HepG2 (cell line): ENCODE measurements around the gene C19orf73. TPM values are rescaled to one million over a fixed set of nuclear protein-coding genes. Genes with fewer than 3 reads are reported as not detected.

Experiments
- ARNT ChIP-seq: fragments of 450-650 bp; IDR thresholded peaks from 2 replicates; pipeline ENCODE4 v1.6.1; 2017
- ATF7-NPFF ChIP-seq: sonication (generic); formaldehyde crosslinking; IDR thresholded peaks from 2 replicates; pipeline ENCODE4 v1.8.1; 2023; ENCODE audit warnings: mild to moderate bottlenecking, low read depth, missing genetic modification reagents, moderate library complexity
- GTF2F1 ChIP-seq: fragments of 150-350 bp; IDR thresholded peaks from 2 replicates; pipeline ENCODE4 v1.6.1; 2014; ENCODE audit warnings: low read length
- HNRNPLL ChIP-seq: fragments of 200-400 bp; formaldehyde crosslinking; IDR thresholded peaks from 2 replicates; pipeline ENCODE4 v1.6.1; 2017; ENCODE audit warnings: mild to moderate bottlenecking, low read depth, low read length; ENCODE audit not compliant: poor library complexity, severe bottlenecking
- ISL2 ChIP-seq: sonication (generic); formaldehyde crosslinking; IDR thresholded peaks from 2 replicates; pipeline ENCODE4 v1.5.0; 2020; ENCODE audit warnings: missing genetic modification reagents
- LCORL ChIP-seq, 2 experiments: fragments of 450-650 bp in 1 of 2; sonication (generic) in 1 of 2; formaldehyde crosslinking in 1 of 2; IDR thresholded peaks; 2 replicates each; pipeline versions ENCODE4 v1.5.0 to v1.6.1; 2017 to 2020; ENCODE audit warnings: antibody characterized with exemption in 1 of 2, missing genetic modification reagents in 1 of 2
- MBD4 ChIP-seq: IDR thresholded peaks from 2 replicates; pipeline ENCODE4 v1.6.1; 2012; ENCODE audit warnings: low read length, inconsistent platforms, borderline replicate concordance
- MEIS1 ChIP-seq: sonication (generic); formaldehyde crosslinking; IDR thresholded peaks from 2 replicates; pipeline ENCODE4 v1.9.0; 2021; ENCODE audit warnings: mild to moderate bottlenecking, missing genetic modification reagents, moderate library complexity, borderline replicate concordance
- MLLT10 ChIP-seq: sonication (generic); formaldehyde crosslinking; IDR thresholded peaks from 2 replicates; pipeline ENCODE4 v1.4.0; 2020; ENCODE audit warnings: missing genetic modification reagents
- NR2F2 ChIP-seq: IDR thresholded peaks from 2 replicates; pipeline ENCODE4 v1.6.1; 2012; ENCODE audit warnings: low read depth, inconsistent platforms, borderline replicate concordance
- PCBP2 ChIP-seq: fragments of 200-400 bp; formaldehyde crosslinking; optimal IDR thresholded peaks from 2 replicates; pipeline ENCODE3; 2018; ENCODE audit warnings: low read length, low read depth; ENCODE audit not compliant: poor library complexity, severe bottlenecking
- SMARCC2 ChIP-seq: fragments of 450-650 bp; IDR thresholded peaks from 2 replicates; pipeline ENCODE4 v1.6.1; 2017; ENCODE audit warnings: antibody characterized with exemption, mild to moderate bottlenecking
- SNAPC2 ChIP-seq: sonication (generic); formaldehyde crosslinking; IDR thresholded peaks from 2 replicates; pipeline ENCODE4 v1.8.1; 2022; ENCODE audit warnings: mild to moderate bottlenecking, missing genetic modification reagents
- SRSF1 ChIP-seq: fragments of 200-400 bp; formaldehyde crosslinking; optimal IDR thresholded peaks from 2 replicates; pipeline ENCODE3; 2017; ENCODE audit warnings: mild to moderate bottlenecking, low read depth, low read length, moderate library complexity
- ZC3H13 ChIP-seq: sonication (generic); formaldehyde crosslinking; IDR thresholded peaks from 2 replicates; pipeline ENCODE4 v1.8.1; 2023; ENCODE audit warnings: mild to moderate bottlenecking, missing genetic modification reagents, moderate library complexity
- ZFP36 ChIP-seq: fragments of 150-350 bp; IDR thresholded peaks from 2 replicates; pipeline ENCODE4 v1.6.1; 2018; ENCODE audit warnings: borderline replicate concordance, low read length, low read depth; ENCODE audit not compliant: partially characterized antibody
- ZFX ChIP-seq: sonication (generic); formaldehyde crosslinking; IDR thresholded peaks from 2 replicates; pipeline ENCODE4 v1.4.0; 2020; ENCODE audit warnings: mild to moderate bottlenecking, low read depth, missing genetic modification reagents, moderate library complexity
- ZNF326 ChIP-seq: sonication (generic); formaldehyde crosslinking; IDR thresholded peaks from 2 replicates; pipeline ENCODE4 v1.4.0; 2020; ENCODE audit warnings: missing genetic modification reagents, borderline replicate concordance
- ZNF33B ChIP-seq: sonication (generic); formaldehyde crosslinking; IDR thresholded peaks from 2 replicates; pipeline ENCODE4 v1.5.1; 2020; ENCODE audit warnings: mild to moderate bottlenecking, missing genetic modification reagents
- ZNF713 ChIP-seq: sonication (generic); formaldehyde crosslinking; IDR thresholded peaks from 2 replicates; pipeline ENCODE4 v1.4.0; 2020; ENCODE audit warnings: mild to moderate bottlenecking, missing genetic modification reagents
- ZNF790 ChIP-seq: sonication (generic); formaldehyde crosslinking; IDR thresholded peaks from 2 replicates; pipeline ENCODE4 v1.8.0; 2022; ENCODE audit warnings: missing genetic modification reagents, mild to moderate bottlenecking, borderline replicate concordance
- ZNF850 ChIP-seq: sonication (generic); formaldehyde crosslinking; conservative IDR thresholded peaks from 2 replicates; pipeline ENCODE4 v1.9.0; 2021; ENCODE audit warnings: mild to moderate bottlenecking, missing genetic modification reagents
- ZNF891 ChIP-seq: sonication (generic); formaldehyde crosslinking; IDR thresholded peaks from 2 replicates; pipeline ENCODE4 v1.5.0; 2020; ENCODE audit warnings: mild to moderate bottlenecking, missing genetic modification reagents
- polyA plus RNA-seq, 8 experiments: library from polyadenylated mRNA; depleted of rRNA in 3 of 8; stranded (reverse) in 7 of 8; unstranded in 1 of 8; fragments of >200 nt; fragmentation: Illumina TruSeq in 4 of 8; extraction: Trizol in 4 of 8; gene quantifications; 2 replicates each; pipeline versions ENCODE4 v1.2.1 to v1.2.3, GENCODE V29; 2011 to 2016; ENCODE audit warnings: low read depth in 4 of 8, missing spikeins in 1 of 8, mixed read lengths in 1 of 8; ENCODE audit not compliant: insufficient read depth in 1 of 8
- total RNA-seq, 5 experiments: library from RNA; depleted of rRNA; stranded (reverse); fragments of >200 nt; fragmentation: Illumina TruSeq; extraction: Trizol; gene quantifications; 2 replicates each; pipeline ENCODE4 v1.2.3, GENCODE V29; 2016; ENCODE audit warnings: low read depth in 1 of 5
- TF ChIP-seq, protein P1 (sequence below): sonication (generic); formaldehyde crosslinking; IDR thresholded peaks from 2 replicates; pipeline ENCODE4 v1.5.1; 2020; ENCODE audit warnings: mild to moderate bottlenecking, missing genetic modification reagents, moderate library complexity
- TF ChIP-seq, protein P2 (sequence below), 2 experiments: sonication (generic) in 1 of 2; formaldehyde crosslinking in 1 of 2; IDR thresholded peaks; 2 replicates each; pipeline versions ENCODE4 v1.4.0 to v1.6.1; 2018 to 2020; ENCODE audit warnings: missing genetic modification reagents in 2 of 2, borderline replicate concordance in 1 of 2, low read depth in 1 of 2, mild to moderate bottlenecking in 1 of 2, missing biosample characterization in 1 of 2

The C19orf73 gene
- total and polyA plus RNA-seq, 2 of the 13 experiments (the other 11 are each of a cell fraction or from before 2014, with no cell fraction given): 1.4 to 1.5 TPM

DNA sequence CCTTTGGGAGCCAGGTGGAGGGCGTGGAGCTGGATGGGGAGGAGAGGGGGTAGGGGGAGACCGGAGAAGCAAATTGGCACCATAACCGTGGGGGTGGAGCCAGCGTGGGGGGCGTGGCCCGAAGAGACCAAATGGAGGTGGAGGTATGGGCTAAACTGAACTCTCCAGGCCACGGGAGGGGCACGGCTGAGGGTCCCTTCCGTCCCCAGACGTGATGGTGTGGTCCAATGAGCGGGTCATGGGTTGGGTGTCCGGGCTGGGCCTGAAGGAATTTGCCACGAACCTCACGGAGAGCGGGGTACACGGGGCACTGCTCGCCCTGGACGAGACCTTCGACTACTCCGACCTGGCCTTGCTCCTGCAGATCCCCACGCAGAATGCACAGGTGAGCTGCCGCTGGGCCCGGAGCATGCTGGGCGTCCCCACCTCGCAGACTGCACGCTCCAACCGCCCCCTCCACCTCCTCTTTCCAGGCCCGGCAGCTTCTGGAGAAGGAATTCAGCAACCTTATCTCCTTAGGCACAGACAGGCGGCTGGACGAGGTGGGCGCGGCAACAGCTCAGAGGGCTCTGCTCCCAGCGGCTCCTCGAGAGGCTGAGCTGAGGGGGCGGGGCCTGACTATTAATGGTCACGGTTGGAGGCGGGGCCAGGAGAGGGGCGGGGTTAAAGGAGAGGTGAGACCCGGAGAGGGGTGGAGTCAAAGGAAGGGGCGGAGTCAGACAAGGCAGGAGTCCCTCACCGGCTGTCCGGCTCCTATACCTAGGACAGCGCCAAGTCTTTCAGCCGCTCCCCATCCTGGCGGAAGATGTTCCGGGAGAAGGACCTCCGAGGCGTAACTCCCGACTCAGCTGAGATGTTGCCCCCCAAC is 30.1 kb upstream of the C19orf73 start (continued):
- no peak for TF ChIP-seq MLLT10 (CRISPR knock-in tag)
- TF ChIP-seq MBD4: no peak
- TF ChIP-seq HNRNPLL: peak; percentile 43
- no peak for TF ChIP-seq ZFP36
- no peak for TF ChIP-seq ZNF891 (CRISPR knock-in tag)
- peak; percentile 62 for TF ChIP-seq ZFX (CRISPR knock-in tag)
- TF ChIP-seq ZNF850 (CRISPR knock-in tag): no peak
- no peak for TF ChIP-seq ZNF713 (CRISPR knock-in tag)
- TF ChIP-seq, protein P1, sequence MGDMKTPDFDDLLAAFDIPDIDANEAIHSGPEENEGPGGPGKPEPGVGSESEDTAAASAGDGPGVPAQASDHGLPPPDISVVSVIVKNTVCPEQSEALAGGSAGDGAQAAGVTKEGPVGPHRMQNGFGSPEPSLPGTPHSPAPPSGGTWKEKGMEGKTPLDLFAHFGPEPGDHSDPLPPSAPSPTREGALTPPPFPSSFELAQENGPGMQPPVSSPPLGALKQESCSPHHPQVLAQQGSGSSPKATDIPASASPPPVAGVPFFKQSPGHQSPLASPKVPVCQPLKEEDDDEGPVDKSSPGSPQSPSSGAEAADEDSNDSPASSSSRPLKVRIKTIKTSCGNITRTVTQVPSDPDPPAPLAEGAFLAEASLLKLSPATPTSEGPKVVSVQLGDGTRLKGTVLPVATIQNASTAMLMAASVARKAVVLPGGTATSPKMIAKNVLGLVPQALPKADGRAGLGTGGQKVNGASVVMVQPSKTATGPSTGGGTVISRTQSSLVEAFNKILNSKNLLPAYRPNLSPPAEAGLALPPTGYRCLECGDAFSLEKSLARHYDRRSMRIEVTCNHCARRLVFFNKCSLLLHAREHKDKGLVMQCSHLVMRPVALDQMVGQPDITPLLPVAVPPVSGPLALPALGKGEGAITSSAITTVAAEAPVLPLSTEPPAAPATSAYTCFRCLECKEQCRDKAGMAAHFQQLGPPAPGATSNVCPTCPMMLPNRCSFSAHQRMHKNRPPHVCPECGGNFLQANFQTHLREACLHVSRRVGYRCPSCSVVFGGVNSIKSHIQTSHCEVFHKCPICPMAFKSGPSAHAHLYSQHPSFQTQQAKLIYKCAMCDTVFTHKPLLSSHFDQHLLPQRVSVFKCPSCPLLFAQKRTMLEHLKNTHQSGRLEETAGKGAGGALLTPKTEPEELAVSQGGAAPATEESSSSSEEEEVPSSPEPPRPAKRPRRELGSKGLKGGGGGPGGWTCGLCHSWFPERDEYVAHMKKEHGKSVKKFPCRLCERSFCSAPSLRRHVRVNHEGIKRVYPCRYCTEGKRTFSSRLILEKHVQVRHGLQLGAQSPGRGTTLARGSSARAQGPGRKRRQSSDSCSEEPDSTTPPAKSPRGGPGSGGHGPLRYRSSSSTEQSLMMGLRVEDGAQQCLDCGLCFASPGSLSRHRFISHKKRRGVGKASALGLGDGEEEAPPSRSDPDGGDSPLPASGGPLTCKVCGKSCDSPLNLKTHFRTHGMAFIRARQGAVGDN (CRISPR knock-in tag): peak; percentile 17; the same call in 1 of the 2 replicates
- TF ChIP-seq LCORL (IDR thresholded peaks at IDR 0.05): no peak
- no peak for TF ChIP-seq LCORL (CRISPR knock-in tag; IDR thresholded peaks at IDR 0.05)
- peak; percentile 74; the same call in 1 of the 2 replicates for TF ChIP-seq ZC3H13 (CRISPR knock-in tag)
- 0 out of 2 replicates have a peak, but pooled peaks have one; percentile 41 for TF ChIP-seq SNAPC2 (CRISPR knock-in tag)
- TF ChIP-seq ZNF326: no peak
- TF ChIP-seq GTF2F1: no peak
- TF ChIP-seq, protein P2, sequence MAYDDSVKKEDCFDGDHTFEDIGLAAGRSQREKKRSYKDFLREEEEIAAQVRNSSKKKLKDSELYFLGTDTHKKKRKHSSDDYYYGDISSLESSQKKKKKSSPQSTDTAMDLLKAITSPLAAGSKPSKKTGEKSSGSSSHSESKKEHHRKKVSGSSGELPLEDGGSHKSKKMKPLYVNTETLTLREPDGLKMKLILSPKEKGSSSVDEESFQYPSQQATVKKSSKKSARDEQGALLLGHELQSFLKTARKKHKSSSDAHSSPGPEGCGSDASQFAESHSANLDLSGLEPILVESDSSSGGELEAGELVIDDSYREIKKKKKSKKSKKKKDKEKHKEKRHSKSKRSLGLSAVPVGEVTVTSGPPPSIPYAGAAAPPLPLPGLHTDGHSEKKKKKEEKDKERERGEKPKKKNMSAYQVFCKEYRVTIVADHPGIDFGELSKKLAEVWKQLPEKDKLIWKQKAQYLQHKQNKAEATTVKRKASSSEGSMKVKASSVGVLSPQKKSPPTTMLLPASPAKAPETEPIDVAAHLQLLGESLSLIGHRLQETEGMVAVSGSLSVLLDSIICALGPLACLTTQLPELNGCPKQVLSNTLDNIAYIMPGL (CRISPR knock-in tag; IDR thresholded peaks at IDR 0.05; ENCODE audit: borderline replicate concordance in 1 of 2, low read depth in 1 of 2): no peak
- peak; percentile 42; the same call in 1 of the 2 replicates for TF ChIP-seq ATF7-NPFF (CRISPR knock-in tag)
- no peak for TF ChIP-seq ARNT
- no peak for TF ChIP-seq ZNF790 (CRISPR knock-in tag)
- no peak for TF ChIP-seq ZNF33B (CRISPR knock-in tag)
- no peak for TF ChIP-seq NR2F2
- TF ChIP-seq SRSF1: peak; percentile 35
- no peak for TF ChIP-seq ISL2 (CRISPR knock-in tag)
- no peak for TF ChIP-seq MEIS1 (CRISPR knock-in tag)
- no peak for TF ChIP-seq PCBP2
- no peak for TF ChIP-seq SMARCC2
